Measurements from ENCODE around the gene GPR183.

- peak; percentile 14; the same call in 1 of the 2 replicates for TF ChIP-seq POLR2A (IDR thresholded peaks at IDR 0.05; ENCODE audit: low read depth, low read length)
- TF ChIP-seq POLR2AphosphoS5 (IDR thresholded peaks at IDR 0.05; ENCODE audit: low read depth, low read length) = no peak
- TF ChIP-seq TAF1 (IDR thresholded peaks at IDR 0.05; ENCODE audit: borderline replicate concordance, low read depth, low read length) = no peak
Observed at GRCh38 chr13:99352351-99353245, 45.4 kb upstream of the GPR183 start.

Measured in GM12892 (cell line).